OCI-LY1 (cell line): ENCODE measurements around the gene CDH23.

ENCODE experiments used
- H2AFZ ChIP-seq: fragments of 200-600 bp; sonication (generic), shearing (Covaris generic); 2 replicates; pipeline ENCODE4 v1.6.0; 2014; ENCODE audit warnings: antibody characterized with exemption, mild to moderate bottlenecking, low read length
- H3F3A ChIP-seq: fragments of 200-600 bp; sonication (generic), shearing (Covaris generic); 2 replicates; pipeline ENCODE4 v1.6.0; 2014; ENCODE audit warnings: mild to moderate bottlenecking, antibody characterized with exemption, low read length, moderate library complexity; ENCODE audit not compliant: insufficient read depth
- H3K27ac ChIP-seq: fragments of 200-600 bp; sonication (generic); 2 replicates; pipeline ENCODE4 v1.5.1; 2014; ENCODE audit warnings: low read length, mixed run types, mild to moderate bottlenecking, low read depth; ENCODE audit not compliant: poor library complexity, severe bottlenecking
- H3K27me3 ChIP-seq: fragments of 200-600 bp; sonication (generic); 2 replicates; pipeline ENCODE4 v1.6.0; 2014; ENCODE audit warnings: antibody characterized with exemption, mild to moderate bottlenecking, low read length, moderate library complexity; ENCODE audit not compliant: insufficient read depth
- H3K36me3 ChIP-seq: fragments of 200-600 bp; sonication (generic); 2 replicates; pipeline ENCODE4 v1.6.1; 2014; ENCODE audit warnings: mild to moderate bottlenecking, antibody characterized with exemption, low read length, moderate library complexity, mixed read lengths; ENCODE audit not compliant: insufficient read depth
- H3K4me1 ChIP-seq: fragments of 200-600 bp; sonication (generic); 2 replicates; pipeline ENCODE4 v1.5.1; 2014; ENCODE audit warnings: mild to moderate bottlenecking, low read length, moderate library complexity; ENCODE audit not compliant: insufficient read depth, severe bottlenecking
- H3K4me2 ChIP-seq: fragments of 200-600 bp; sonication (generic), shearing (Covaris generic); 2 replicates; pipeline ENCODE4 v1.6.1; 2014; ENCODE audit warnings: low read length
- H3K4me3 ChIP-seq: fragments of 200-600 bp; sonication (generic); 2 replicates; pipeline ENCODE4 v1.5.1; 2014; ENCODE audit warnings: low read length, low read depth, mild to moderate bottlenecking, mixed read lengths; ENCODE audit not compliant: poor library complexity, severe bottlenecking
- H3K79me2 ChIP-seq: fragments of 200-600 bp; shearing (Covaris generic); 2 replicates; pipeline ENCODE4 v1.6.1; 2016; ENCODE audit warnings: mixed run types, low read length, mixed read lengths; ENCODE audit not compliant: insufficient read depth
- H3K9ac ChIP-seq: fragments of 200-600 bp; sonication (generic), shearing (Covaris generic); 2 replicates; pipeline ENCODE4 v1.6.1; 2014; ENCODE audit warnings: mild to moderate bottlenecking, low read length, mixed read lengths
- H3K9me2 ChIP-seq: fragments of 200-600 bp; sonication (generic), shearing (Covaris generic); 2 replicates; pipeline ENCODE4 v1.6.1; 2014; ENCODE audit warnings: low read depth, mild to moderate bottlenecking, low read length, mixed read lengths
- H3K9me3 ChIP-seq: fragments of 200-600 bp; shearing (Covaris generic); 2 replicates; pipeline ENCODE4 v1.6.1; 2014; ENCODE audit warnings: low read length, mixed read lengths
- H4K20me1 ChIP-seq: fragments of 200-600 bp; sonication (generic), shearing (Covaris generic); 2 replicates; pipeline ENCODE4 v1.6.0; 2016; ENCODE audit warnings: mild to moderate bottlenecking, low read length; ENCODE audit not compliant: insufficient read depth
- CTCF ChIP-seq: fragments of 200-600 bp; sonication (generic), shearing (Covaris generic); IDR thresholded peaks from 2 replicates; pipeline ENCODE4 v1.5.1; 2017; ENCODE audit warnings: mild to moderate bottlenecking, antibody characterized with exemption, low read length, moderate library complexity, mixed read lengths
- EZH2 ChIP-seq: fragments of 200-600 bp; sonication (generic), shearing (Covaris generic); IDR thresholded peaks from 2 replicates; pipeline ENCODE4 v1.8.0; 2017; ENCODE audit warnings: borderline replicate concordance, mixed run types, mild to moderate bottlenecking, antibody characterized with exemption, low read length, moderate library complexity, mixed read lengths

Gene CDH23

GRCh38 chr10:71363936-71364335 lies 32.8 kb upstream of the CDH23 start:
- Histone ChIP-seq H3K79me2 (no peaks in the 10 kb centered on the region), H3K27ac (no peak overlapping the region), H3K4me2 (no peak overlapping the region), H3K27me3 (no peaks in the 10 kb centered on the region), H3K9me3 (no peaks in the 10 kb centered on the region), H3K9ac (no peak overlapping the region), H4K20me1 (no peaks in the 10 kb centered on the region), H3K4me3 (no peak overlapping the region), H3K4me1 (no peaks in the 10 kb centered on the region), H3K9me2 (no peaks in the 10 kb centered on the region), H2AFZ (no peak overlapping the region), H3F3A (no peaks in the 10 kb centered on the region), H3K36me3 (no peaks in the 10 kb centered on the region)
- TF ChIP-seq CTCF = no peak
- TF ChIP-seq EZH2 = no peak

DNA sequence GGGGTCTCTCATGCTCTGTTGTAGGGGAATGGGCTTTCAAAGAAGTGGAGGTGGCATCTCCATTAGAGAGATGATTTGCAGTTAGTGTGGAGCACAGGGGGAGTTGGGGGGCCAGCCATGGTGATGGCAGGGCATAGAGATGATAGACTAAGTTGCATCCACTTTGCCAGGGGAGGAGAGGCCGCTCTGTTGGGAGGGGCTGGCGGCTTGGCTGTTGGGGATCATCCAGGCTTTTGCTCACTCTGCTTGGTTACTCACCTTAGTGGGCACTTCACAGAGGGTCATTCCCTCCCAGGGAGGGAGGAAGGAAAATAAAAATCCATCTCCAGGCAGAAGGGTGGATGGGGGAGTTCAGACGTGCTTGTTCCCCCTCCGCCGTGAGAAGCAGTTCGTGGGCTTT lies 31.4 kb upstream of the CDH23 start:
- Histone ChIP-seq H3K4me1 (no peaks in the 10 kb centered on the region), H3K4me2 (no peak overlapping the region), H3K9me3 (no peaks in the 10 kb centered on the region), H3K4me3 (no peak overlapping the region), H3K9me2 (no peaks in the 10 kb centered on the region), H3F3A (no peaks in the 10 kb centered on the region), H2AFZ (no peak overlapping the region), H3K79me2 (no peaks in the 10 kb centered on the region), H3K27me3 (no peaks in the 10 kb centered on the region), H3K27ac (no peak overlapping the region), H3K9ac (no peak overlapping the region), H4K20me1 (no peaks in the 10 kb centered on the region), H3K36me3 (no peaks in the 10 kb centered on the region)
- TF ChIP-seq CTCF = no peak
- TF ChIP-seq EZH2 = no peak

- no peaks in the 10 kb centered on the region for H3K79me2 ChIP-seq
- no peaks in the 10 kb centered on the region for H3K4me1 ChIP-seq
- H3K9ac ChIP-seq = no peak overlapping the region
- H3K9me3 ChIP-seq = no peaks in the 10 kb centered on the region
- no peak overlapping the region for H3K4me2 ChIP-seq
- H3K9me2 ChIP-seq = no peaks in the 10 kb centered on the region
- TF ChIP-seq EZH2 = no peak
- no peak for TF ChIP-seq CTCF
- H3K4me3 ChIP-seq = no peak overlapping the region
- H3K27me3 ChIP-seq = no peaks in the 10 kb centered on the region
- H3K36me3 ChIP-seq = no peaks in the 10 kb centered on the region
- H4K20me1 ChIP-seq = no peaks in the 10 kb centered on the region
- no peak overlapping the region for H2AFZ ChIP-seq
- H3K27ac ChIP-seq = no peak overlapping the region
- no peaks in the 10 kb centered on the region for H3F3A ChIP-seq
Measured at GRCh38 chr10:71366690-71367089, 30.0 kb upstream of the CDH23 start.
